NOMO-1 treated with dmso at 0.1 percent for 144 hours (cell line): ENCODE measurements around the gene ZNF559.
"Not testable (repeated sequence)": the region's sequence is repeated elsewhere in the genome, so short reads cannot be mapped to it uniquely, and the experiment has no call there.

Source experiments
- DNase-seq: peaks from one replicate; lab custom pipeline; 2025; ENCODE audit not compliant: unreplicated experiment; lab: John Stamatoyannopoulos, UW

The ZNF559 gene

GRCh38 chr19:9323919-9324583 lies at the start of gene ZNF559:
TSS of gene ZNF559 (plus strand) at chr19:9324179. CDS start at chr19:9338550, 14,371 bp downstream.
- DNase-seq: peak; percentile 89

DNA sequence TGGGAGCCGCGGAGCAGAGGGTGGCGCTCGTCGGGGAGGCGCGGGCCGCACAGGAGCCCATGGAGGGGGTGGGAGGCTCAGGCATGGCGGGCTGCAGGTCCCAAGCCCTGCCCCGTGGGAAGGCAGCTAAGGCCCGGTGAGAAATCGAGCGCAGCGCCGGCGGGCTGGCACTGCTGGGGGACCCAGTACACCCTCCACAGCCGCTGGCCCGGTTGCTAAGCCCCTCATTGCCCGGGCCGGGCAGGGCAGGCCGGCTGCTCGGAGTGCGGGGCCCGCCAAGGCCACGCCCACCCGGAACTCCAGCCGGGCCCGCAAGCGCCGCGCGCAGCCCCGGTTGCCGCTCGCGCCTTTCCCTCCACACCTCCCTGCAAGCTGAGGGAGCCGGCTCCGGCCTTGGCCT lies 40.5 kb upstream of the ZNF559 start:
- not testable (repeated sequence) for DNase-seq

GRCh38 chr19:9289231-9289884 lies 34.6 kb upstream of the ZNF559 start:
- DNase-seq: no peak

- no peak for DNase-seq
Measured at GRCh38 chr19:9295411-9295849, 28.5 kb upstream of the ZNF559 start.

DNA sequence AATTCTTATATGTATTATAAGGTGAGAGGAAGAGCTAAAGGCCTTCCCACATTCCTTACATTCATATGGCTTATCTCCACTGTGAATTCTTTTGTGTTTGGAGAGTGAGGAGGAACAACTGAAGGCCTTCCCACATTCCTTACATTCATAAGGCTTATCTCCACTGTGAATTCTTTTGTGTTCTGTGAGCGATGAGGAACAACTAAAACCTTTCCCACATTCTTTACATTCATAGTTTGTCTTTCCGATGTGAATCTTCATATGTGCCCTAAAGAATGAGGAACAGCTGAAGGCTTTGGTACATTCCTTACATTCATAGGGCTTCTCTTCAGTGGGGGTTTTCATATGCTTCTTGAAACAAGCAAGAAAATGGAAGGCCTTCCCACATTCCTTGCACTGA lies 27.6 kb upstream of the ZNF559 start:
- no peak for DNase-seq

GRCh38 chr19:9306443-9306842 lies 17.5 kb upstream of the ZNF559 start:
- no peak for DNase-seq

DNA sequence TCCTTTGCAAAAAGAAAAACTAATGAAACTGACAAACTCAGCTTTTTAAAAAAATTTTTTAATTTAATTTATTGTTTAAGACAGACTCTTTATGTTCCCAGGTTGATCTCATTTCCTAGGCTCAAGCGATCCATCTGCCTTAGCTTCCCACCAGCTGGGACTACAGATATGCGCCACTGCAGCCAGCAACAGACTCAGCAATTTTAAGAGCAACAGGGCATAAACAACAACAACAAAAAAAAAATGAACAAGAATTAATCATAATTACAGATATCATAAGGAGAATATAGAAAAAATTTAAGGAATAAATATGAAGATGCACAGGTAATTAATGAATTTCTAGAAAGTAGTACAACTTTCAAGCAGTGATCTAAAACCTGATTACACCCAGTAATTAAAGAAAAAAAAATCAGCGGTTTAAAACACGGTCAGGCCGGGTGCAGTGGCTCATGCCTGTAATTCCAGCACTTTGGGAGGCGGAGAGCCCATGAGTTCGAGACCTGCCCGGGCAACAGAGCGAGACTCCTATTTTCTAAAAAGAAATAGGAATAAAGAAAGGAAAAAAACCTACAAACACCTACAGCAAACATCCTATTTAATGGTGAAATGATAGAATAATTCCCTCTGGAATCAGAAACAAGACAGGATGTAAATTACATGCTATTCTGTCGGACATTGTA lies 15.7 kb upstream of the ZNF559 start:
- DNase-seq: no peak

- DNase-seq: peak; percentile 97
Measured at GRCh38 chr19:9309139-9309973, 14.6 kb upstream of the ZNF559 start, which contains the start of gene ZNF699. TSS of gene ZNF699 (minus strand) at chr19:9309838. CDS start at chr19:9305119, 4,719 bp downstream.

DNA sequence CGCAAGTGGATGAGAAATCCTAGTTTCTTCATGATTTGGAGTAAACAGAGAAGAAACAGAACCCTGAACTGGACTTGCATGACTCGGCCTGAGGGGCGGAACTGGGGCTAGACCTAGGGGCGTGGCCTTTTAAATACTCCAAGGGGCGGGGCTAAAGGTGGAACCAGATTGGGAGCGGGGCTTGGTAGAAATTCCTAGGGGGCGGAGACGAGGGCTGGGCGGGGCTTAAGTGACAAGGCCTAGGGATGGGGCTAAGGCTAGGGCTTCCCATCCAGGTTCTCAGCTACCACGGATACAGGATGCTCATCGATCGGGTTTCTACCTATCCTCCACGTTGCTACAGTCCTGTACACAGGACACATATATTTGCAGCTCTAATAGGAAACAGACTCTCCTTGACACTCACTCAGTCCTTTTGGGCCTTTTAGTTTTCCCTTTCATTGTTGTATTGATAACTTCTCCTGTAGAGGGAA lies 14.0 kb upstream of the ZNF559 start:
- no peak for DNase-seq

- DNase-seq: no peak
Measured at GRCh38 chr19:9313756-9314155, 10.2 kb upstream of the ZNF559 start.

DNA sequence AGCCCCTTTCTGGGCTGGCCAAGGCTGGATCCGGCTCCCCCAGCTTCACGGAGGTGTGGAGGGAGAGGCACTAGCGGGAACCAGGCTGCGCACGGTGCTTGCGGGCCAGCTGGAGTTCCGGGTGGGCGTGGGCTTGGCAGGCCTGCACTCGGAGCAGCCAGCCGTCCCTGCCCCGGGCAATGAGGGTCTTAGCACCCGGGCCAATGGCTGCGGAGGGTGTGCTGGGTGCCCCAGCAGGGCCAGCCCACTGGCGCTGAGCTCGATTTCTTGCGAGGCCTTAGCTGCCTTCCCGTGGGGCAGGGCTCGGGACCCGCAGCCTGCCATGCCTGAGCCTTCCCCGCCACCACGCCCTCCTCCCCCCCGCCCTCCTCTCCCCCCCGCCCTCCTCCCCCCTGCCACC lies 2.6 kb upstream of the ZNF559 start:
- no peak for DNase-seq

DNA sequence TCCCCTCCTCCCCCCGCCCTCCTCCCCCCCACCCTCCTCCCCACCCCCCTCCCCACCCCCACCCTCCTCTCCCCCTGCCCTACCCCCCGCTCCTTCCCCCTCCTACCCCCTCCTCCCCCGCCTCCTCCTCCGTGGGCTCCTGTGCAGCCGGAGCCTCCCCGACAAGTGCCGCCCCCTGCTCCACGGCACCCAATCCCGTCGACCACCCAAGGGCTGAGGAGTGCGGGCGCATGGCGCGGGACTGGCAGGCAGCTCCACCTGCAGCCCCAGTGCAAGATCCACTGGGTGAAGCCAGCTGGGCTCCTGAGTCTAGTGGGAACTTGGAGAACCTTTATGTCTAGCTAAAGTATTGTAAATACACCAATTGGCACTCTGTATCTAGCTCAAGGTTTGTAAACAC lies 2.2 kb upstream of the ZNF559 start:
- DNase-seq: not testable (repeated sequence)

DNA sequence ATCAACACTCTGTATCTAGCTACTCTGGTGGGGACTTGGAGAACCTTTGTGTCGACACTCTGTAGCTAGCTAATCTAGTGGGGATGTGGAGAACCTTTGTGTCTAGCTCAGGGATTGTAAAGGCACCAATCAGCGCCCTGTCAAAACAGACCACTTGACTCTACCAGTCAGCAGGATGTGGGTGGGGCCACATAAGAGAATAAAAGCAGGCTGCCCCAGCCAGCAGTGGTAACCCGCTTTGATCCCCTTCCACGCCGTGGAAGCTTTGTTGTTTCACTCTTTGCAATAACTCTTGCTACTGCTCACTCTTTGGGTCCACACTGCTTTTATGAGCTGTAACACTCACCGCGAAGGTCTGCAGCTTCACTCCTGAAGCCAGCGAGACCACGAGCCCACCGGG lies 1.8 kb upstream of the ZNF559 start:
- not testable (repeated sequence) for DNase-seq

DNA sequence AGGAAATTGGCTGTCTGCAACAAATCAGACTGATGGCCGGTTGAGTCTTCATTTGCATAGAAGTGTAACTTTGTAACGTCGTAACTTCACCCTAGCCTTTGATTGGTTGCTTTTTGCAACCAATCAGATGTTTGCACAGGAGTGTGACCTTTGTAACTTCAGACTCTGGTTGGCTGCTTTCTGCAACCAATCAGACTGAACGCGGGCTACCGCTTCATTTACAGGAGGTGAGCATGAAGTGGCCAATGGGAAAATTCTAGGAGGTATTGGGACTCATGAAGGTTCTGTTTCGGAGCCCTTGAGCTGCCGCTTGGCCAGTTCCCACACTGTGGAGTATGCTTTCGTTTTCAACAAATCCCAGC lies 441 bp upstream of the ZNF559 start:
- DNase-seq: peak; percentile 46

- DNase-seq: no peak
Measured at GRCh38 chr19:9324584-9324962, 594 bp downstream of the ZNF559 start.

- no peak for DNase-seq
Measured at GRCh38 chr19:9329999-9330398, 6.0 kb downstream of the ZNF559 start.

DNA sequence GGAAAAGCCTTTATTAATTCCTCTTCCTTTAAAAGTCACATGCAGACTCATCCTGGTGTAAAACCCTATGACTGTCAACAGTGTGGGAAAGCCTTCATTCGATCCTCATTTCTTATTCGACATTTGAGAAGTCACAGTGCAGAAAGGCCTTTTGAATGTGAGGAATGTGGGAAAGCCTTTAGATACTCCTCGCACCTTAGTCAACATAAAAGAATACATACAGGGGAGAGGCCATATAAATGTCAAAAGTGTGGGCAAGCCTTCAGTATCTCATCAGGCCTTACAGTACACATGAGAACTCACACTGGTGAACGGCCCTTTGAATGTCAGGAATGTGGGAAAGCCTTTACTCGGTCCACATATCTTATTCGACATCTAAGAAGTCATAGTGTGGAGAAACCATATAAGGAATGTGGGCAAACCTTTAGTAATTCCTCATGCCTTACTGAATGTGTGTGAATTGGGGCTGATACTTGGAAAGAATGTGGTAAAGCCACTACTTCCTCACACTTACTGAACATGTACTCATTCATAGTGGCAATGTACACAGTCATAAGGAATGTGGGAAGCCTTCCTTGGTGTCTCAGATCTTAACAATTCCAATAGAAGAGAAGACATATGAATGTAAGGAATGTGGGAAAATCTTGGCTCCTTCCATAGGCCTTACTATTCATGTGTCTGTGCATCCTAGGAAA lies 18.8 kb downstream of the ZNF559 start:
- DNase-seq: no peak

GRCh38 chr19:9345005-9345404 lies 21.0 kb downstream of the ZNF559 start:
- no peak for DNase-seq

- no peak for DNase-seq
Measured at GRCh38 chr19:9348253-9348652, 24.3 kb downstream of the ZNF559 start.

- no peak for DNase-seq
Measured at GRCh38 chr19:9348671-9349070, 24.7 kb downstream of the ZNF559 start.

DNA sequence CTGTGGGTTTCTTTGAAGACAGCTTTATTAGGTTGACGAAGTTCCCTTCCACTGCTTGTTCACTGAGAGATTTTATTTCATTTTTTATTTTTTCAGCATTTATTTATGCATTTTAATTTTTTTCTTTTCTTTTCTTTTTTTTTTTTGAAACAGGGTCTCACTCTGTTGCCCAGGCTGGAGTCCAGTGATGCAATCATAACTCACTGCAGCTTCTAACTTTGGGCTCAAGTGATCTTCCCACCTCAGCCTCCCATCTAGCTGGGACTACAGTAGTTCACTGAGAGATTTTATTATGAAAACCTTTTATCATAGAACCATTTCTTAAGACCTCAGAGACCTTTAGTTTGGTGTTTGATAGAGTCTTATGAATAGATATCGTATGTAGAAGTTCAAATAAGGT lies 28.5 kb downstream of the ZNF559 start:
- no peak for DNase-seq
